H1 (cell line): Measurements from ENCODE around the gene PDE8B. TPM values are rescaled to one million over a fixed set of nuclear protein-coding genes. Genes with fewer than 3 reads are reported as not detected.

Experiments
- CTCF ChIA-PET: fragments of 300-600 bp; sonication (Branson Sonifier 250); formaldehyde crosslinking; loops from one replicate; lab custom pipeline; 2021; ENCODE audit not compliant: partially characterized antibody; lab: Charles Lee
- POLR2A ChIA-PET: fragments of 300-600 bp; sonication (Branson Sonifier 250); formaldehyde crosslinking; loops from one replicate; lab custom pipeline; 2021; ENCODE audit warnings: inconsistent platforms; ENCODE audit not compliant: partially characterized antibody; lab: Charles Lee
- DNase-seq, 2 experiments: peaks; one replicate each; pipeline versions ENCODE4 v3.0.0 to v3.0.0-alpha.2; 2010 to 2022; ENCODE audit warnings: low spot score in 2 of 2, low read depth in 1 of 2, mixed read lengths in 1 of 2
- FAIRE-seq: peaks from 2 replicates; lab custom pipeline; 2011; peaks lifted over from hg19 to GRCh38; lab: Jason Lieb, UNC
- H2AFZ ChIP-seq: 2 replicates; pipeline ENCODE4 v1.8.1; 2012; ENCODE audit warnings: low read length, inconsistent platforms
- H2AK5ac ChIP-seq: 2 replicates; pipeline ENCODE4 v1.6.1; 2013; ENCODE audit warnings: low read depth, low read length
- H2BK120ac ChIP-seq: replicated peaks from 2 replicates; pipeline ENCODE3; 2013; ENCODE audit warnings: low read depth, low read length, inconsistent platforms
- H2BK12ac ChIP-seq: 2 replicates; pipeline ENCODE4 v1.6.1; 2013; ENCODE audit warnings: low read depth, low read length
- H2BK15ac ChIP-seq: 2 replicates; pipeline ENCODE4 v1.6.1; 2013; ENCODE audit warnings: low read length
- H2BK20ac ChIP-seq: 2 replicates; pipeline ENCODE4 v1.6.1; 2013; ENCODE audit warnings: low read length
- H2BK5ac ChIP-seq: 2 replicates; pipeline ENCODE4 v1.6.1; 2013; ENCODE audit warnings: low read depth, low read length
- H3K14ac ChIP-seq: 2 replicates; pipeline ENCODE4 v1.6.1; 2013; ENCODE audit warnings: inconsistent platforms; ENCODE audit not compliant: insufficient read length
- H3K18ac ChIP-seq: 2 replicates; pipeline ENCODE4 v1.6.1; 2013; ENCODE audit warnings: low read length; ENCODE audit errors: extremely low read depth
- H3K23ac ChIP-seq: 2 replicates; pipeline ENCODE4 v1.6.1; 2013; ENCODE audit warnings: inconsistent platforms; ENCODE audit not compliant: insufficient read length
- H3K23me2 ChIP-seq: 2 replicates; pipeline ENCODE4 v1.6.1; 2013; ENCODE audit warnings: low read depth, low read length
- H3K27ac ChIP-seq: 2 replicates; pipeline ENCODE4 v1.6.1; 2011; ENCODE audit warnings: low read depth, low read length, inconsistent platforms
- H3K27me3 ChIP-seq, 4 experiments: replicated peaks in 1 of 4; 1 replicate in 1 of 4; 2 replicates in 3 of 4; pipeline versions ENCODE4 v1.6.1 to v1.8.1; 2011 to 2013; ENCODE audit warnings: low read length in 3 of 4, mild to moderate bottlenecking in 3 of 4, inconsistent platforms in 2 of 4, mixed read lengths in 2 of 4, moderate library complexity in 1 of 4; ENCODE audit not compliant: control insufficient read depth in 3 of 4, insufficient read depth in 3 of 4; ENCODE audit errors: extremely low read depth in 1 of 4
- H3K36me3 ChIP-seq, 4 experiments: 2 replicates each; pipeline versions ENCODE4 v1.6.1 to v1.8.1; 2011 to 2013; ENCODE audit warnings: mild to moderate bottlenecking in 4 of 4, low read length in 3 of 4, moderate library complexity in 2 of 4, control low read depth in 1 of 4, inconsistent platforms in 1 of 4; ENCODE audit not compliant: insufficient read depth in 4 of 4, control insufficient read depth in 2 of 4
- H3K4ac ChIP-seq: replicated peaks from 2 replicates; pipeline ENCODE3; 2013; ENCODE audit warnings: low read length, low read depth, mixed read lengths, inconsistent platforms; ENCODE audit not compliant: insufficient read length
- H3K4me1 ChIP-seq, 4 experiments: replicated peaks in 1 of 4; 1 replicate in 1 of 4; 2 replicates in 3 of 4; pipeline versions ENCODE4 v1.6.1 to v1.8.1; 2011 to 2013; ENCODE audit warnings: low read length in 3 of 4, inconsistent platforms in 2 of 4, mixed read lengths in 1 of 4; ENCODE audit not compliant: insufficient read depth in 4 of 4, control insufficient read depth in 3 of 4
- H3K4me2 ChIP-seq, 2 experiments: 2 replicates each; pipeline versions ENCODE4 v1.6.1 to v1.8.1; 2011 to 2013; ENCODE audit warnings: low read depth in 2 of 2, low read length in 2 of 2, control low read depth in 1 of 2, inconsistent platforms in 1 of 2, mild to moderate bottlenecking in 1 of 2; ENCODE audit not compliant: insufficient read depth in 1 of 2
- H3K4me3 ChIP-seq, 4 experiments: fragments of 200-600, 300-600 bp in 1 of 4; sonication (generic), shearing (Covaris generic), sonication (Bioruptor Twin) in 1 of 4; 2 replicates each; pipeline versions ENCODE4 v1.5.1 to v1.8.1; 2011 to 2016; ENCODE audit warnings: low read length in 4 of 4, low read depth in 3 of 4, control low read depth in 2 of 4, inconsistent platforms in 2 of 4, mild to moderate bottlenecking in 2 of 4, mixed read lengths in 1 of 4, moderate library complexity in 1 of 4; ENCODE audit not compliant: insufficient read depth in 2 of 4; ENCODE audit errors: extremely low read depth in 1 of 4
- H3K56ac ChIP-seq: replicated peaks from 2 replicates; pipeline ENCODE3; 2013; ENCODE audit warnings: low read depth, mild to moderate bottlenecking, mixed read lengths, low read length, inconsistent platforms; ENCODE audit not compliant: insufficient read length
- H3K79me1 ChIP-seq: 2 replicates; pipeline ENCODE4 v1.6.1; 2013; ENCODE audit warnings: low read depth, low read length, control low read depth
- H3K79me2 ChIP-seq, 2 experiments: 2 replicates each; pipeline versions ENCODE4 v1.6.1 to v1.8.1; 2012 to 2013; ENCODE audit warnings: low read length in 2 of 2, mild to moderate bottlenecking in 2 of 2, inconsistent platforms in 1 of 2; ENCODE audit not compliant: insufficient read depth in 2 of 2, control insufficient read depth in 1 of 2
- H3K9ac ChIP-seq, 4 experiments: replicated peaks in 1 of 4; 1 replicate in 1 of 4; 2 replicates in 3 of 4; pipeline versions ENCODE4 v1.6.1 to v1.8.1; 2011 to 2013; ENCODE audit warnings: low read depth in 3 of 4, low read length in 3 of 4, control low read depth in 2 of 4, mild to moderate bottlenecking in 2 of 4, moderate library complexity in 2 of 4, inconsistent platforms in 1 of 4; ENCODE audit errors: extremely low read depth in 1 of 4
- H3K9me3 ChIP-seq, 2 experiments: 2 replicates each; pipeline versions ENCODE4 v1.6.1 to v1.8.1; 2012 to 2013; ENCODE audit warnings: mild to moderate bottlenecking in 2 of 2, moderate library complexity in 2 of 2, control low read depth in 1 of 2, inconsistent platforms in 1 of 2, low read depth in 1 of 2, low read length in 1 of 2, mixed read lengths in 1 of 2; ENCODE audit not compliant: insufficient read depth in 2 of 2
- H4K20me1 ChIP-seq, 2 experiments: replicated peaks in 1 of 2; 2 replicates each; pipeline versions ENCODE3 to v1.8.1; 2011 to 2013; ENCODE audit warnings: inconsistent platforms in 2 of 2, low read length in 2 of 2, mild to moderate bottlenecking in 1 of 2; ENCODE audit not compliant: insufficient read depth in 2 of 2, control insufficient read depth in 1 of 2
- H4K5ac ChIP-seq: 2 replicates; pipeline ENCODE4 v1.6.1; 2013; ENCODE audit warnings: low read length, low read depth, mixed read lengths, inconsistent platforms; ENCODE audit not compliant: insufficient read length
- H4K8ac ChIP-seq: 2 replicates; pipeline ENCODE4 v1.8.0; 2013; ENCODE audit warnings: mild to moderate bottlenecking, moderate library complexity, low read length, inconsistent platforms; ENCODE audit not compliant: insufficient read depth; ENCODE audit errors: extremely low read depth
- H4K91ac ChIP-seq: replicated peaks from 2 replicates; pipeline ENCODE3; 2013; ENCODE audit warnings: low read length, mixed read lengths, inconsistent platforms; ENCODE audit not compliant: insufficient read length
- BACH1 ChIP-seq: IDR thresholded peaks from 2 replicates; pipeline ENCODE4 v1.6.1; 2012; ENCODE audit warnings: low read length, improper control_type of control experiment
- EGR1 ChIP-seq: IDR thresholded peaks from 2 replicates; pipeline ENCODE4 v1.6.1; 2011; ENCODE audit warnings: low read depth, low read length, borderline replicate concordance
- EP300 ChIP-seq, 2 experiments: IDR thresholded peaks; 1 replicate in 1 of 2; 2 replicates in 1 of 2; pipeline ENCODE4 v1.6.1; 2011 to 2012; ENCODE audit warnings: low read depth in 2 of 2, low read length in 2 of 2, mild to moderate bottlenecking in 2 of 2, borderline replicate concordance in 1 of 2, inconsistent platforms in 1 of 2, moderate library complexity in 1 of 2
- EZH2 ChIP-seq: fragments of 200-600 bp; sonication (generic); IDR thresholded peaks from 2 replicates; pipeline ENCODE4 v1.7.1; 2012; ENCODE audit warnings: low read depth, mild to moderate bottlenecking, moderate library complexity, low read length, inconsistent platforms; ENCODE audit not compliant: severe bottlenecking
- GABPA ChIP-seq: IDR thresholded peaks from 2 replicates; pipeline ENCODE4 v1.6.1; 2011; ENCODE audit warnings: mild to moderate bottlenecking, low read length, moderate library complexity, borderline replicate concordance; ENCODE audit not compliant: insufficient read depth
- JUND ChIP-seq: IDR thresholded peaks from 2 replicates; pipeline ENCODE4 v1.6.1; 2011; ENCODE audit warnings: mild to moderate bottlenecking, improper control_type of control experiment, low read length
- KDM5A ChIP-seq: fragments of 200-600 bp; IDR thresholded peaks from 2 replicates; pipeline ENCODE4 v1.7.1; 2012; ENCODE audit warnings: mild to moderate bottlenecking, low read length, inconsistent platforms, mixed read lengths
- POLR2A ChIP-seq, 2 experiments: IDR thresholded peaks; 1 replicate in 1 of 2; 2 replicates in 1 of 2; pipeline ENCODE4 v1.6.1; 2011; ENCODE audit warnings: low read depth in 2 of 2, low read length in 2 of 2, mild to moderate bottlenecking in 2 of 2; ENCODE audit errors: control extremely low read depth in 1 of 2
- POU5F1 ChIP-seq: IDR thresholded peaks from 2 replicates; pipeline ENCODE4 v1.6.1; 2011; ENCODE audit warnings: low read depth, mild to moderate bottlenecking, low read length, moderate library complexity
- RBBP5 ChIP-seq: IDR thresholded peaks from 2 replicates; pipeline ENCODE4 v1.7.1; 2012; ENCODE audit warnings: low read depth, mild to moderate bottlenecking, inconsistent platforms, low read length, moderate library complexity, borderline replicate concordance
- SIX5 ChIP-seq: IDR thresholded peaks from 2 replicates; pipeline ENCODE4 v1.6.1; 2011; ENCODE audit warnings: mild to moderate bottlenecking, low read depth, low read length
- SP2 ChIP-seq: IDR thresholded peaks from 2 replicates; pipeline ENCODE4 v1.6.1; 2012; ENCODE audit warnings: mild to moderate bottlenecking, low read length, inconsistent platforms
- SUZ12 ChIP-seq: fragments of 200-600 bp; sonication (generic); IDR thresholded peaks from 2 replicates; pipeline ENCODE4 v1.6.1; 2012; ENCODE audit warnings: mild to moderate bottlenecking, inconsistent platforms, low read length, moderate library complexity, mixed read lengths
- WGBS, 2 experiments: shearing (Covaris generic) in 1 of 2; methylation state at CpG; one replicate each; pipeline versions ENCODE4 v1.1.6 to v1.1.7; 2013 to 2015; ENCODE audit warnings: low lambda C conversion rate in 2 of 2, mixed read lengths in 2 of 2, inconsistent platforms in 1 of 2, low coverage in 1 of 2, missing lambda C conversion rate in 1 of 2; ENCODE audit not compliant: insufficient replicate concordance in 2 of 2, insufficient coverage in 1 of 2, insufficient read length in 1 of 2; ENCODE audit errors: extremely low coverage in 1 of 2, missing lambda C conversion rate in 1 of 2; 5-methylcytosine and 5-hydroxymethylcytosine counted together
- polyA plus RNA-seq, 7 experiments: library from polyadenylated mRNA; depleted of rRNA in 3 of 7; stranded (reverse) in 5 of 7; unstranded in 2 of 7; fragments of >200 nt in 5 of 7; fragments of 200-250 nt in 2 of 7; gene quantifications; 1 replicate in 5 of 7; 2 replicates in 1 of 7; 4 replicates in 1 of 7; pipeline versions ENCODE4 v1.2.1 to v1.2.3, GENCODE V29; 2011 to 2013; ENCODE audit warnings: missing spikeins in 2 of 7, mixed read lengths in 2 of 7
- total RNA-seq: library from RNA; stranded (reverse); fragmentation: NEBNext Ultra II Directional; extraction: Animal tissue kit (Norgen Biotek cat#: 25700); gene quantifications from 2 replicates; pipeline ENCODE4 v1.2.1, GENCODE V29; 2021

Gene PDE8B
- total and polyA plus RNA-seq, 2 of the 8 experiments (the other 6 are each of a cell fraction or from before 2014, with no cell fraction given): 0.32 to 1.1 TPM

GRCh38 chr5:77300451-77300850, 90.0 kb downstream of the PDE8B start:
- Histone ChIP-seq H3K79me1 (no peaks in the 10 kb centered on the region), H3K56ac (no peak overlapping the region), H2AFZ (no peak overlapping the region), H3K14ac (no peak overlapping the region), H3K79me2 (no peaks in the 10 kb centered on the region), H3K23ac (no peak overlapping the region), H4K91ac (no peak overlapping the region), H3K4me1 (no peaks in the 10 kb centered on the region), H3K18ac (no peak overlapping the region), H2BK12ac (no peak overlapping the region), H4K8ac (no peak overlapping the region), H4K5ac (no peak overlapping the region), H2BK15ac (no peak overlapping the region), H2BK5ac (no peak overlapping the region), H3K4me2 (no peak overlapping the region), H2BK20ac (no peak overlapping the region), H4K20me1 (no peaks in the 10 kb centered on the region), H3K27me3 (no peaks in the 10 kb centered on the region), H3K9ac (no peak overlapping the region), H3K27ac (no peak overlapping the region), H3K9me3 (no peaks in the 10 kb centered on the region), H2AK5ac (no peak overlapping the region), H2BK120ac (no peak overlapping the region), H3K23me2 (no peaks in the 10 kb centered on the region), H3K4me3 (no peak overlapping the region), H3K4ac (no peak overlapping the region), H3K36me3 (no peaks in the 10 kb centered on the region)
- POLR2A ChIA-PET: no interaction called here
- DNase-seq (no peak), FAIRE-seq (no peak)
- CTCF ChIA-PET: interaction anchor here (0.6 to 1.8 kb wide), 3 partner anchors 12 to 171 kb away, joined by 3 to 5 read pairs (median 4); no protein-coding TSS in a partner anchor
- TF ChIP-seq EGR1: no peak
- TF ChIP-seq EZH2: no peak
- no peak for TF ChIP-seq KDM5A
- TF ChIP-seq RBBP5: no peak
- TF ChIP-seq POLR2A (IDR thresholded peaks at IDR 0.05; ENCODE audit: control extremely low read depth in 1 of 2, low read depth in 2 of 2, low read length in 2 of 2): no peak
- TF ChIP-seq EP300 (IDR thresholded peaks at IDR 0.05; ENCODE audit: borderline replicate concordance in 1 of 2, low read depth in 2 of 2, low read length in 2 of 2): no peak
- no peak for TF ChIP-seq SP2
- TF ChIP-seq SIX5: no peak
- no peak for TF ChIP-seq JUND
- TF ChIP-seq POU5F1: no peak
- TF ChIP-seq SUZ12: no peak
- no peak for TF ChIP-seq BACH1
- TF ChIP-seq GABPA: no peak
- WGBS, 2 experiments: 76% methylated on average over 3 of the region's 3 CpGs; no CpG with 5 or more reads in 1 of the 2 experiments
